Mucosa of gallbladder (tissue), 1 donor: Measurements from ENCODE around the gene RXRA. TPM values are rescaled to one million over a fixed set of nuclear protein-coding genes. Genes with fewer than 3 reads are reported as not detected.
"Not testable (repeated sequence)": the region's sequence is repeated elsewhere in the genome, so short reads cannot be mapped to it uniquely, and the experiment has no call there.

ENCODE experiments used
- DNase-seq: peaks from one replicate; pipeline ENCODE4 v3.0.0-alpha.2; 2020; ENCODE audit warnings: low spot score
- total RNA-seq: library from RNA; stranded (reverse); gene quantifications from one replicate; pipeline ENCODE4 v1.2.1, GENCODE V29; 2021
- donor health status: DM: no; HTN: no; CAD: no.

RXRA gene
- total RNA-seq, 1 donor from 2014 or later, result 106 TPM

- DNase-seq, result no peak
Measured at GRCh38 chr9:134293611-134294152, 32.6 kb upstream of the RXRA start.

- DNase-seq, result no peak
Measured at GRCh38 chr9:134294153-134295071, 31.8 kb upstream of the RXRA start.

GRCh38 chr9:134295101-134295745, 31.0 kb upstream of the RXRA start:
- DNase-seq, result no peak

GRCh38 chr9:134295746-134296250, 30.5 kb upstream of the RXRA start:
- DNase-seq, result no peak

- DNase-seq, result no peak
Measured at GRCh38 chr9:134296301-134297082, 29.8 kb upstream of the RXRA start.

GRCh38 chr9:134297083-134297410, 29.2 kb upstream of the RXRA start:
- no peak for DNase-seq

- no peak for DNase-seq
Measured at GRCh38 chr9:134297576-134297975, 28.7 kb upstream of the RXRA start.

GRCh38 chr9:134298000-134298399, 28.3 kb upstream of the RXRA start:
- no peak for DNase-seq

- DNase-seq, result no peak
Measured at GRCh38 chr9:134299068-134299467, 27.2 kb upstream of the RXRA start.

- DNase-seq, result no peak
Measured at GRCh38 chr9:134299883-134300282, 26.4 kb upstream of the RXRA start.

GRCh38 chr9:134301387-134302129, 24.7 kb upstream of the RXRA start:
- DNase-seq, result peak; percentile 47

- no peak for DNase-seq
Measured at GRCh38 chr9:134302130-134302817, 24.0 kb upstream of the RXRA start.

- no peak for DNase-seq
Measured at GRCh38 chr9:134303601-134304000, 22.7 kb upstream of the RXRA start.

- no peak for DNase-seq
Measured at GRCh38 chr9:134304261-134304660, 22.0 kb upstream of the RXRA start.

- no peak for DNase-seq
Measured at GRCh38 chr9:134304690-134305089, 21.6 kb upstream of the RXRA start.

GRCh38 chr9:134305533-134305932, 20.7 kb upstream of the RXRA start:
- no peak for DNase-seq

- not testable (repeated sequence) for DNase-seq
Measured at GRCh38 chr9:134306042-134306441, 20.2 kb upstream of the RXRA start.

GRCh38 chr9:134306636-134307600, 19.3 kb upstream of the RXRA start:
- no peak for DNase-seq
